HCT116 (cell line): ENCODE results near the gene ST7. TPM values are rescaled to one million over a fixed set of nuclear protein-coding genes. Genes with fewer than 3 reads are reported as not detected.

Experiments
- ATAC-seq: fragments of 200-7000 bp; cut with Tn5 transposase; 2 replicates; pipeline ENCODE4 v1.9.1; 2020; ENCODE audit warnings: mild to moderate bottlenecking, moderate library complexity
- BruUV-seq: library from RNA; stranded (reverse); fragments of 400-500 nt; replicated peaks from 2 replicates; lab custom pipeline; 2021; lab: Mats Ljungman, UMichigan
- CTCF ChIA-PET: fragments of 300-600 bp; sonication (Branson Sonifier 250); formaldehyde crosslinking; loops from one replicate; lab custom pipeline; 2021; ENCODE audit warnings: antibody characterized with exemption; lab: Charles Lee
- POLR2A ChIA-PET: fragments of 300-600, 350-600 bp; sonication (Branson Sonifier 250); formaldehyde crosslinking; loops from one replicate; lab custom pipeline; 2021; ENCODE audit warnings: antibody characterized with exemption; lab: Charles Lee
- RAD21 ChIA-PET, 2 experiments: fragments of 300-600 bp; sonication (Branson Sonifier 250); formaldehyde crosslinking; loops; one replicate each; lab custom pipeline; 2023; ENCODE audit warnings: low total read pairs in 2 of 2; ENCODE audit not compliant: uncharacterized antibody in 2 of 2, unreplicated experiment in 2 of 2, low non-redundant PET in 1 of 2; lab: Charles Lee
- DNase-seq: peaks from one replicate; pipeline ENCODE4 v3.0.0-alpha.2; 2010; ENCODE audit warnings: low read depth, low spot score
- H2AFZ ChIP-seq: fragments of 200-600 bp; shearing (Covaris generic), sonication (generic); 2 replicates; pipeline ENCODE4 v1.6.1; 2017; ENCODE audit warnings: low read depth, mixed run types, mixed read lengths, antibody characterized with exemption, low read length; ENCODE audit not compliant: poor library complexity, severe bottlenecking
- H3K27ac ChIP-seq: 2 replicates; pipeline ENCODE4 v1.5.1; 2012; ENCODE audit warnings: low read depth, low read length
- H3K27me3 ChIP-seq: fragments of 200-600 bp; sonication (generic); 2 replicates; pipeline ENCODE4 v1.6.1; 2016; ENCODE audit warnings: mixed run types, low read length, mixed read lengths; ENCODE audit not compliant: insufficient read depth
- H3K36me3 ChIP-seq, 2 experiments: fragments of 200-500 bp in 1 of 2; fragments of 200-600 bp in 1 of 2; sonication (Bioruptor generic) in 1 of 2; sonication (generic) in 1 of 2; 2 replicates each; pipeline versions ENCODE4 v1.5.1 to v1.6.1; 2014 to 2016; ENCODE audit warnings: low read length in 2 of 2, inconsistent platforms in 1 of 2, mixed read lengths in 1 of 2, mixed run types in 1 of 2; ENCODE audit not compliant: insufficient read depth in 2 of 2, control insufficient read depth in 1 of 2
- H3K4me1 ChIP-seq, 2 experiments: fragments of 200-600 bp in 1 of 2; sonication (generic) in 1 of 2; 2 replicates each; pipeline versions ENCODE4 v1.5.1 to v1.6.1; 2012 to 2017; ENCODE audit warnings: low read length in 2 of 2, inconsistent platforms in 1 of 2, mild to moderate bottlenecking in 1 of 2, mixed read lengths in 1 of 2, mixed run types in 1 of 2, moderate library complexity in 1 of 2; ENCODE audit not compliant: insufficient read depth in 2 of 2, control insufficient read depth in 1 of 2
- H3K4me2 ChIP-seq: fragments of 200-600 bp; sonication (generic); 2 replicates; pipeline ENCODE4 v1.6.1; 2017; ENCODE audit warnings: mixed run types, low read length, mixed read lengths
- H3K4me3 ChIP-seq, 2 experiments: fragments of 200-600 bp in 1 of 2; sonication (generic) in 1 of 2; replicated peaks in 1 of 2; 2 replicates each; pipeline ENCODE4 v1.5.1; 2011 to 2016; ENCODE audit warnings: low read length in 2 of 2, control low read depth in 1 of 2, low read depth in 1 of 2, mild to moderate bottlenecking in 1 of 2, mixed read lengths in 1 of 2, mixed run types in 1 of 2
- H3K79me2 ChIP-seq: fragments of 200-600 bp; sonication (generic); 2 replicates; pipeline ENCODE4 v1.6.1; 2017; ENCODE audit warnings: mild to moderate bottlenecking, mixed run types, low read length, moderate library complexity, mixed read lengths; ENCODE audit not compliant: insufficient read depth
- H3K9ac ChIP-seq: fragments of 200-600 bp; sonication (generic); 2 replicates; pipeline ENCODE4 v1.6.1; 2016; ENCODE audit warnings: low read length, mixed read lengths
- H3K9me2 ChIP-seq: fragments of 200-600 bp; sonication (generic), shearing (Covaris generic); 2 replicates; pipeline ENCODE4 v1.6.1; 2017; ENCODE audit warnings: mixed run types, mild to moderate bottlenecking, moderate library complexity; ENCODE audit not compliant: insufficient read depth
- H3K9me3 ChIP-seq, 2 experiments: fragments of 200-500 bp in 1 of 2; fragments of 200-600 bp in 1 of 2; sonication (Bioruptor generic) in 1 of 2; sonication (generic) in 1 of 2; 2 replicates each; pipeline ENCODE4 v1.6.1; 2014 to 2017; ENCODE audit warnings: low read length in 2 of 2, mixed read lengths in 2 of 2, inconsistent platforms in 1 of 2, low read depth in 1 of 2, mild to moderate bottlenecking in 1 of 2, mixed run types in 1 of 2, moderate library complexity in 1 of 2; ENCODE audit not compliant: control insufficient read depth in 1 of 2, insufficient read depth in 1 of 2
- H4K20me1 ChIP-seq: fragments of 200-600 bp; sonication (generic), shearing (Covaris generic); 2 replicates; pipeline ENCODE4 v1.6.1; 2017; ENCODE audit warnings: mixed run types, mild to moderate bottlenecking, moderate library complexity; ENCODE audit not compliant: insufficient read depth
- CBX3 ChIP-seq: IDR thresholded peaks from 2 replicates; pipeline ENCODE4 v1.6.1; 2012; ENCODE audit warnings: low read depth
- CEBPB ChIP-seq: IDR thresholded peaks from 2 replicates; pipeline ENCODE4 v1.6.1; 2012; ENCODE audit warnings: low read depth
- EGR1 ChIP-seq: IDR thresholded peaks from 2 replicates; pipeline ENCODE4 v1.6.1; 2012; ENCODE audit warnings: low read depth
- EZH2 ChIP-seq: fragments of 200-600 bp; sonication (generic); IDR thresholded peaks from 2 replicates; pipeline ENCODE4 v1.6.1; 2017; ENCODE audit warnings: antibody characterized with exemption, mixed run types
- EZH2phosphoT487 ChIP-seq: fragments of 200-600 bp; IDR thresholded peaks from 2 replicates; pipeline ENCODE4 v1.6.1; 2018; ENCODE audit warnings: antibody characterized with exemption, borderline replicate concordance
- JUND ChIP-seq: IDR thresholded peaks from 2 replicates; pipeline ENCODE4 v1.6.1; 2012
- POLR2A ChIP-seq: IDR thresholded peaks from 2 replicates; pipeline ENCODE4 v1.7.0; 2011; ENCODE audit warnings: borderline replicate concordance; ENCODE audit not compliant: insufficient read depth, insufficient read length; ENCODE audit errors: extremely low read depth
- RAD21 ChIP-seq: IDR thresholded peaks from 2 replicates; pipeline ENCODE4 v1.6.1; 2012; ENCODE audit warnings: low read depth, mild to moderate bottlenecking
- SIN3A ChIP-seq: IDR thresholded peaks from 2 replicates; pipeline ENCODE4 v1.6.1; 2012; ENCODE audit warnings: low read depth
- SRF ChIP-seq: IDR thresholded peaks from 2 replicates; pipeline ENCODE4 v1.6.1; 2012; ENCODE audit warnings: low read depth
- TCF7L2 ChIP-seq: IDR thresholded peaks from 2 replicates; pipeline ENCODE4 v1.7.0; 2011; ENCODE audit warnings: borderline replicate concordance, inconsistent platforms; ENCODE audit not compliant: insufficient read depth, insufficient read length; ENCODE audit errors: extremely low read depth
- YY1 ChIP-seq: IDR thresholded peaks from 2 replicates; pipeline ENCODE4 v1.6.1; 2011; ENCODE audit warnings: low read length, low read depth, moderate library complexity, mild to moderate bottlenecking; ENCODE audit not compliant: insufficient replicate concordance; ENCODE audit errors: extremely low read depth
- ZNF274 ChIP-seq: fragments of 200-500 bp; sonication (Bioruptor generic); IDR thresholded peaks from 2 replicates; pipeline ENCODE4 v1.6.1; 2014; ENCODE audit warnings: mild to moderate bottlenecking, low read depth, low read length, inconsistent platforms
- intact Hi-C: fragments of 100-400 bp; cut with micrococcal nuclease; formaldehyde crosslinking; loops from 2 replicates; pipeline ENCODE4 v1.10.0; 2022
- total RNA-seq: library from RNA; stranded (reverse); gene quantifications from one replicate; pipeline ENCODE4 v1.2.1, GENCODE V29; 2021; ENCODE audit not compliant: unreplicated experiment
- TF ChIP-seq, protein P1 (sequence below): IDR thresholded peaks from 2 replicates; pipeline ENCODE4 v1.6.1; 2011; ENCODE audit warnings: mild to moderate bottlenecking, low read length, moderate library complexity; ENCODE audit not compliant: insufficient replicate concordance; ENCODE audit errors: extremely low read depth
- TF ChIP-seq, protein P2 (sequence below): IDR thresholded peaks from 2 replicates; pipeline ENCODE4 v1.6.1; 2012; ENCODE audit warnings: low read depth
- TF ChIP-seq, protein P3 (sequence below): IDR thresholded peaks from 2 replicates; pipeline ENCODE4 v1.6.1; 2012

Gene ST7
- total RNA-seq, 1 experiment from 2014 or later: 12.6 TPM

DNA sequence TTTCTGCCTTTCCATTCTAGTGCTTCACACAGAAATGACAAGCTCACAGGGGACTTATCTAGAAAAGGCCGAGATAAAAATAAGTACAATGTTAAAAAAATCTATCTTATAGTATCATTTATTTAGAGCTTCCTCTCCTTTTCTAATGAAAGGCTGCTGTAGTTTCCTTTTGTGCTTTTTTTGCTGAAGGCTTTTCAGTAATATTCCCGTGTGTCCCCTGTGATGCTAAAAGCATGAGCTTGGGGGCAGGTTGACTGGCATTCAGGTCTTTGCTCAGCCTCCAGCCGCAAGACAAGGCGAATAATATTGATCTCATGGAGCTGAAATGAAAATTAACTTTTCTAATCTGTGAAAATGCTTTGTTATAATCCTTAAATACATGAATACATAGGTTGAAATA lies 143.0 kb downstream of the ST7 start:
- RAD21 ChIA-PET: no interaction called here
- H3K79me2 ChIP-seq: no peaks in the 10 kb centered on the region
- H3K4me1 ChIP-seq: no peaks in the 10 kb centered on the region
- intact Hi-C loops: no loop called here
- no peaks in the 10 kb centered on the region for H3K36me3 ChIP-seq
- H3K27me3 ChIP-seq: no peaks in the 10 kb centered on the region
- H3K9me3 ChIP-seq: no peaks in the 10 kb centered on the region
- no peak overlapping the region for H3K27ac ChIP-seq
- POLR2A ChIA-PET: no interaction called here
- CTCF ChIA-PET: no interaction called here
- BruUV-seq: no TSS peak
- no peak for ATAC-seq
- DNase-seq: no peak
- no peak overlapping the region for H3K4me3 ChIP-seq
- TF ChIP-seq, protein P1, sequence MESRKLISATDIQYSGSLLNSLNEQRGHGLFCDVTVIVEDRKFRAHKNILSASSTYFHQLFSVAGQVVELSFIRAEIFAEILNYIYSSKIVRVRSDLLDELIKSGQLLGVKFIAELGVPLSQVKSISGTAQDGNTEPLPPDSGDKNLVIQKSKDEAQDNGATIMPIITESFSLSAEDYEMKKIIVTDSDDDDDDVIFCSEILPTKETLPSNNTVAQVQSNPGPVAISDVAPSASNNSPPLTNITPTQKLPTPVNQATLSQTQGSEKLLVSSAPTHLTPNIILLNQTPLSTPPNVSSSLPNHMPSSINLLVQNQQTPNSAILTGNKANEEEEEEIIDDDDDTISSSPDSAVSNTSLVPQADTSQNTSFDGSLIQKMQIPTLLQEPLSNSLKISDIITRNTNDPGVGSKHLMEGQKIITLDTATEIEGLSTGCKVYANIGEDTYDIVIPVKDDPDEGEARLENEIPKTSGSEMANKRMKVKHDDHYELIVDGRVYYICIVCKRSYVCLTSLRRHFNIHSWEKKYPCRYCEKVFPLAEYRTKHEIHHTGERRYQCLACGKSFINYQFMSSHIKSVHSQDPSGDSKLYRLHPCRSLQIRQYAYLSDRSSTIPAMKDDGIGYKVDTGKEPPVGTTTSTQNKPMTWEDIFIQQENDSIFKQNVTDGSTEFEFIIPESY: no peak
- TF ChIP-seq JUND: no peak
- no peak for TF ChIP-seq EZH2phosphoT487
- no peak for TF ChIP-seq EGR1
- TF ChIP-seq SRF: no peak
- TF ChIP-seq RAD21: no peak
- no peak for TF ChIP-seq POLR2A
- H3K4me2 ChIP-seq: no peak overlapping the region
- H3K9ac ChIP-seq: no peak overlapping the region
- H4K20me1 ChIP-seq: no peaks in the 10 kb centered on the region
- H2AFZ ChIP-seq: no peak overlapping the region
- no peaks in the 10 kb centered on the region for H3K9me2 ChIP-seq

DNA sequence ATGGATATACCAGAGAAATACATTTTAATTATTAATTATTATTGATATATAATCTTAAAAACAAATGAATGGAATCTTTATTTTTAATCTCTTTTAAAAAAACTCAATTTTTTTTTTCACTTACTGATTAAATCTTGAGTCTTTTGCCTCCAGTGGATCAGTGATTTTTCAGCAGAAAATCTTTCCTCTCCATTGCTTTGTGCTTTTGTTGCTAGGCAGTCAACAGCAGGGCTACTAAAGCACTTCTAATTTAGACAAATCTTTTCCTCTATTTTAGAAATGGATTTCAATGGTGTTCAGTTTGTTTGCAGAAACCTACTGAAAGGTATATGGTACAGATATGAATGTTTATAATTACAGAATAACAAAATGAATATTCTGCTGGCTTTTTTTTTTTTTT lies 143.6 kb downstream of the ST7 start:
- no TSS peak for BruUV-seq
- no peaks in the 10 kb centered on the region for H4K20me1 ChIP-seq
- no peak overlapping the region for H3K9ac ChIP-seq
- DNase-seq (no peak), ATAC-seq (no peak)
- intact Hi-C loops: no loop called here
- TF ChIP-seq SIN3A: no peak
- TF ChIP-seq YY1: no peak
- TF ChIP-seq EZH2phosphoT487: no peak
- TF ChIP-seq TCF7L2: no peak
- no peak for TF ChIP-seq EGR1
- no peak for TF ChIP-seq CBX3
- TF ChIP-seq EZH2: no peak
- TF ChIP-seq, protein P2, sequence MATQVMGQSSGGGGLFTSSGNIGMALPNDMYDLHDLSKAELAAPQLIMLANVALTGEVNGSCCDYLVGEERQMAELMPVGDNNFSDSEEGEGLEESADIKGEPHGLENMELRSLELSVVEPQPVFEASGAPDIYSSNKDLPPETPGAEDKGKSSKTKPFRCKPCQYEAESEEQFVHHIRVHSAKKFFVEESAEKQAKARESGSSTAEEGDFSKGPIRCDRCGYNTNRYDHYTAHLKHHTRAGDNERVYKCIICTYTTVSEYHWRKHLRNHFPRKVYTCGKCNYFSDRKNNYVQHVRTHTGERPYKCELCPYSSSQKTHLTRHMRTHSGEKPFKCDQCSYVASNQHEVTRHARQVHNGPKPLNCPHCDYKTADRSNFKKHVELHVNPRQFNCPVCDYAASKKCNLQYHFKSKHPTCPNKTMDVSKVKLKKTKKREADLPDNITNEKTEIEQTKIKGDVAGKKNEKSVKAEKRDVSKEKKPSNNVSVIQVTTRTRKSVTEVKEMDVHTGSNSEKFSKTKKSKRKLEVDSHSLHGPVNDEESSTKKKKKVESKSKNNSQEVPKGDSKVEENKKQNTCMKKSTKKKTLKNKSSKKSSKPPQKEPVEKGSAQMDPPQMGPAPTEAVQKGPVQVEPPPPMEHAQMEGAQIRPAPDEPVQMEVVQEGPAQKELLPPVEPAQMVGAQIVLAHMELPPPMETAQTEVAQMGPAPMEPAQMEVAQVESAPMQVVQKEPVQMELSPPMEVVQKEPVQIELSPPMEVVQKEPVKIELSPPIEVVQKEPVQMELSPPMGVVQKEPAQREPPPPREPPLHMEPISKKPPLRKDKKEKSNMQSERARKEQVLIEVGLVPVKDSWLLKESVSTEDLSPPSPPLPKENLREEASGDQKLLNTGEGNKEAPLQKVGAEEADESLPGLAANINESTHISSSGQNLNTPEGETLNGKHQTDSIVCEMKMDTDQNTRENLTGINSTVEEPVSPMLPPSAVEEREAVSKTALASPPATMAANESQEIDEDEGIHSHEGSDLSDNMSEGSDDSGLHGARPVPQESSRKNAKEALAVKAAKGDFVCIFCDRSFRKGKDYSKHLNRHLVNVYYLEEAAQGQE: no peak
- no peak for TF ChIP-seq ZNF274
- TF ChIP-seq SRF: no peak
- TF ChIP-seq CEBPB: no peak
- TF ChIP-seq, protein P3, sequence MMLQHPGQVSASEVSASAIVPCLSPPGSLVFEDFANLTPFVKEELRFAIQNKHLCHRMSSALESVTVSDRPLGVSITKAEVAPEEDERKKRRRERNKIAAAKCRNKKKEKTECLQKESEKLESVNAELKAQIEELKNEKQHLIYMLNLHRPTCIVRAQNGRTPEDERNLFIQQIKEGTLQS: no peak
- no peaks in the 10 kb centered on the region for H3K9me3 ChIP-seq
- no peak overlapping the region for H2AFZ ChIP-seq
- ChIA-PET CTCF (no interaction called here), POLR2A (no interaction called here), RAD21 (no interaction called here)
- H3K4me1 ChIP-seq: no peaks in the 10 kb centered on the region
- H3K36me3 ChIP-seq: no peaks in the 10 kb centered on the region
- H3K79me2 ChIP-seq: no peaks in the 10 kb centered on the region
- H3K27ac ChIP-seq: no peak overlapping the region
- no peaks in the 10 kb centered on the region for H3K27me3 ChIP-seq
- no peak overlapping the region for H3K4me3 ChIP-seq
- H3K9me2 ChIP-seq: no peaks in the 10 kb centered on the region
- no peak overlapping the region for H3K4me2 ChIP-seq
